Sigmoid colon (tissue), 4 donors: ENCODE results near the gene ECI1.

ENCODE experiments used
- CTCF ChIP-seq, 4 experiments: fragments of 450-650 bp in 3 of 4; fragments of 200-600 bp in 1 of 4; IDR thresholded peaks; one replicate each; pipeline ENCODE4 v1.5.1; 2016 to 2019; ENCODE audit warnings: antibody characterized with exemption in 4 of 4, mild to moderate bottlenecking in 3 of 4, moderate library complexity in 2 of 4
- EP300 ChIP-seq, 4 donors: sonication (generic); formaldehyde crosslinking; IDR thresholded peaks; one replicate each; pipeline ENCODE4 v1.6.1; 2017; ENCODE audit warnings: antibody characterized with exemption in 4 of 4
- POLR2A ChIP-seq, 2 donors: fragments of 450-650 bp; IDR thresholded peaks; one replicate each; pipeline ENCODE4 v1.6.1; 2016; ENCODE audit warnings: antibody characterized with exemption in 2 of 2, mild to moderate bottlenecking in 2 of 2, moderate library complexity in 2 of 2
- POLR2AphosphoS5 ChIP-seq, 4 donors: sonication (generic); formaldehyde crosslinking; IDR thresholded peaks; one replicate each; pipeline ENCODE4 v1.6.1; 2017; ENCODE audit warnings: antibody characterized with exemption in 4 of 4

DNA sequence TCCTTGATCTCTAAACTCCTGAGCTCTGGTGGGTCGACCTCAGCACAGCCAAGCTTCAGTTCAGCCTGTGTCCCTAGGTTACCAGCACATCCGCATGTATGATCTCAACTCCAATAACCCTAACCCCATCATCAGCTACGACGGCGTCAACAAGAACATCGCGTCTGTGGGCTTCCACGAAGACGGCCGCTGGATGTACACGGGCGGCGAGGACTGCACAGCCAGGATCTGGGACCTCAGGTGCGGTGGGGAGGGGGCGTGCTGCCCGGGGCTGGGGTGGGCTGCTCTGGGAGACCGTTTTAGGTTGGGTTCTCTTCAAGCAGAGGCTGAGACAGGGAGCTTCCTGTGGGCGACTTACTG lies 45.0 kb downstream of the ECI1 start:
- TF ChIP-seq CTCF (IDR thresholded peaks at IDR 0.05) = no peak
- no peak for TF ChIP-seq POLR2A (IDR thresholded peaks at IDR 0.05)
- no peak for TF ChIP-seq EP300 (IDR thresholded peaks at IDR 0.05)
- no peak for TF ChIP-seq POLR2AphosphoS5 (IDR thresholded peaks at IDR 0.05)
